ENCODE measurements around the gene SLC24A4.

DNA sequence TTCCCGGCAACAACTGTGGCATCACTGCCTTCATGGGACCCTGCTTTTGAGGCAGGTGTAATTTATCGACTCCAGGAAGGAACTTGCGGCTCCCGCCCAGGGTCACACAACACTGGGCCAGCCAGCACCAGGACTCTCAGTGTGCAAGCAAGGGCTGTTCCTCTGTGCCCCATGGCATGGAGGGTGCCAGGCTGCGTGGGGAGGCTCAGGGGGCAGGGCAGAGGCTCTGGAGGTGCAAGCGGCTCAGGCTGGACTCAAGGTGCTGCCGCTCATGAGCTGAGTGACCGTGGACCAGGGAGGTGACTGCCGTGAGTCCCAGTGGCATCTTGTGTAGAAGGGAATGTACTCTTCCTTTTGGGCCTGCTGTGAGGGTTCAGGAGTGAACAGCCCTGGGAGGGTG lies 57.6 kb downstream of the SLC24A4 start:
- TF ChIP-seq EZH2 (IDR thresholded peaks at IDR 0.05; ENCODE audit: borderline replicate concordance, insufficient read depth, low read length, poor library complexity, severe bottlenecking) (no peak), MXI1 (conservative IDR thresholded peaks at IDR 0.05; ENCODE audit: poor library complexity, severe bottlenecking) (no peak), EP300 (conservative IDR thresholded peaks at IDR 0.05; ENCODE audit: poor library complexity, severe bottlenecking) (no peak), SMC3 (conservative IDR thresholded peaks at IDR 0.05; ENCODE audit: poor library complexity) (no peak), TAF1 (IDR thresholded peaks at IDR 0.05; ENCODE audit: low read depth) (no peak)
- TF ChIP-seq, protein P1, sequence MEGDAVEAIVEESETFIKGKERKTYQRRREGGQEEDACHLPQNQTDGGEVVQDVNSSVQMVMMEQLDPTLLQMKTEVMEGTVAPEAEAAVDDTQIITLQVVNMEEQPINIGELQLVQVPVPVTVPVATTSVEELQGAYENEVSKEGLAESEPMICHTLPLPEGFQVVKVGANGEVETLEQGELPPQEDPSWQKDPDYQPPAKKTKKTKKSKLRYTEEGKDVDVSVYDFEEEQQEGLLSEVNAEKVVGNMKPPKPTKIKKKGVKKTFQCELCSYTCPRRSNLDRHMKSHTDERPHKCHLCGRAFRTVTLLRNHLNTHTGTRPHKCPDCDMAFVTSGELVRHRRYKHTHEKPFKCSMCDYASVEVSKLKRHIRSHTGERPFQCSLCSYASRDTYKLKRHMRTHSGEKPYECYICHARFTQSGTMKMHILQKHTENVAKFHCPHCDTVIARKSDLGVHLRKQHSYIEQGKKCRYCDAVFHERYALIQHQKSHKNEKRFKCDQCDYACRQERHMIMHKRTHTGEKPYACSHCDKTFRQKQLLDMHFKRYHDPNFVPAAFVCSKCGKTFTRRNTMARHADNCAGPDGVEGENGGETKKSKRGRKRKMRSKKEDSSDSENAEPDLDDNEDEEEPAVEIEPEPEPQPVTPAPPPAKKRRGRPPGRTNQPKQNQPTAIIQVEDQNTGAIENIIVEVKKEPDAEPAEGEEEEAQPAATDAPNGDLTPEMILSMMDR (IDR thresholded peaks at IDR 0.05; ENCODE audit: poor library complexity, severe bottlenecking) = no peak
- TF ChIP-seq, protein P2, sequence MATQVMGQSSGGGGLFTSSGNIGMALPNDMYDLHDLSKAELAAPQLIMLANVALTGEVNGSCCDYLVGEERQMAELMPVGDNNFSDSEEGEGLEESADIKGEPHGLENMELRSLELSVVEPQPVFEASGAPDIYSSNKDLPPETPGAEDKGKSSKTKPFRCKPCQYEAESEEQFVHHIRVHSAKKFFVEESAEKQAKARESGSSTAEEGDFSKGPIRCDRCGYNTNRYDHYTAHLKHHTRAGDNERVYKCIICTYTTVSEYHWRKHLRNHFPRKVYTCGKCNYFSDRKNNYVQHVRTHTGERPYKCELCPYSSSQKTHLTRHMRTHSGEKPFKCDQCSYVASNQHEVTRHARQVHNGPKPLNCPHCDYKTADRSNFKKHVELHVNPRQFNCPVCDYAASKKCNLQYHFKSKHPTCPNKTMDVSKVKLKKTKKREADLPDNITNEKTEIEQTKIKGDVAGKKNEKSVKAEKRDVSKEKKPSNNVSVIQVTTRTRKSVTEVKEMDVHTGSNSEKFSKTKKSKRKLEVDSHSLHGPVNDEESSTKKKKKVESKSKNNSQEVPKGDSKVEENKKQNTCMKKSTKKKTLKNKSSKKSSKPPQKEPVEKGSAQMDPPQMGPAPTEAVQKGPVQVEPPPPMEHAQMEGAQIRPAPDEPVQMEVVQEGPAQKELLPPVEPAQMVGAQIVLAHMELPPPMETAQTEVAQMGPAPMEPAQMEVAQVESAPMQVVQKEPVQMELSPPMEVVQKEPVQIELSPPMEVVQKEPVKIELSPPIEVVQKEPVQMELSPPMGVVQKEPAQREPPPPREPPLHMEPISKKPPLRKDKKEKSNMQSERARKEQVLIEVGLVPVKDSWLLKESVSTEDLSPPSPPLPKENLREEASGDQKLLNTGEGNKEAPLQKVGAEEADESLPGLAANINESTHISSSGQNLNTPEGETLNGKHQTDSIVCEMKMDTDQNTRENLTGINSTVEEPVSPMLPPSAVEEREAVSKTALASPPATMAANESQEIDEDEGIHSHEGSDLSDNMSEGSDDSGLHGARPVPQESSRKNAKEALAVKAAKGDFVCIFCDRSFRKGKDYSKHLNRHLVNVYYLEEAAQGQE (IDR thresholded peaks at IDR 0.05; ENCODE audit: borderline replicate concordance) = no peak

Measured in neural cell (in vitro differentiated cells).